Stimulated activated CD4-positive, alpha-beta T cell treated with anti-CD3 and anti-CD28 coated beads, TNF-alpha, amount 100 ng/mL, for 4 hours (primary cell): ENCODE results near the gene TBX19.
"Not testable (repeated sequence)": the region's sequence is repeated elsewhere in the genome, so short reads cannot be mapped to it uniquely, and the experiment has no call there.

Experiments used
- DNase-seq, 3 experiments: peaks; one replicate each; pipeline ENCODE4 v3.0.0-alpha.2; 2020; ENCODE audit warnings: low read depth in 3 of 3

TBX19 gene

DNA sequence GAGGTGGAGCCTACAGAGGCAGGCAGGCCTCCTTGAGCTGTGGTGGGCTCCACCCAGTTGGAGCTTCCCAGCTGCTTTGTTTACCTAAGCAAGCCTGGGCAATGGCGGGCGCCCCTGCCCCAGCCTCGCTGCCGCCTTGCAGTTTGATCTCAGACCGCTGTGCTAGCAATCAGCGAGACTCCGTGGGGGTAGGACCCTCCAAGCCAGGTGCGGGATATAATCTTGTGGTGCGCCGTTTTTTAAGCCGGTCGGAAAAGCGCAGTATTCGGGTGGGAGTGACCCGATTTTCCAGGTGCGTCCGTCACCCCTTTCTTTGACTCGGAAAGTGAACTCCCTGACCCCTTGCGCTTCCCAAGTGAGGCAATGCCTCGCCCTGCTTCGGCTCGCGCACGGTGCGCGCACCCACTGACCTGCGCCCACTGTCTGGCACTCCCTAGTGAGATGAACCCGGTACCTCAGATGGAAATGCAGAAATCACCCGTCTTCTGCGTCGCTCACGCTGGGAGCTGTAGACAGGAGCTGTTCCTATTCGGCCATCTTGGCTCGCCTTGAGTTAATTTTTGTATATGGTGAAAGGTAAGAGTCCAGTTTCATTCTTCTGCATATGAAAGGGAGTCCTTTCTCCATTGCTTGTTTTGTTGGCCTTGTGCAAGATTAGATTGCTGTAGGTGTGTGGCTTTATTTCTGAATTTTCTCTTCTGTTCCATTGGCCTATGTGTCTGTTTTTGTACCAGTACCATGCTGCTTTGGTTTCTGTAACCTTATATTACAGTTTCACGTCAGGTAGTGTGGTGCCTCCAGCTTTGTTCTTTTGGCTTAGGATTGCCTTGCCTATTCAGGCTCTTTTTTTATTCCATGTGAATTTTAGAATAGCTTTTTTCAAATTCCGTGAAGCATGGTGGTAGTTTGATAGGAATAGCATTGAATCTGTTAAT is 73.9 kb downstream of the TBX19 start:
- not testable (repeated sequence) for DNase-seq

DNA sequence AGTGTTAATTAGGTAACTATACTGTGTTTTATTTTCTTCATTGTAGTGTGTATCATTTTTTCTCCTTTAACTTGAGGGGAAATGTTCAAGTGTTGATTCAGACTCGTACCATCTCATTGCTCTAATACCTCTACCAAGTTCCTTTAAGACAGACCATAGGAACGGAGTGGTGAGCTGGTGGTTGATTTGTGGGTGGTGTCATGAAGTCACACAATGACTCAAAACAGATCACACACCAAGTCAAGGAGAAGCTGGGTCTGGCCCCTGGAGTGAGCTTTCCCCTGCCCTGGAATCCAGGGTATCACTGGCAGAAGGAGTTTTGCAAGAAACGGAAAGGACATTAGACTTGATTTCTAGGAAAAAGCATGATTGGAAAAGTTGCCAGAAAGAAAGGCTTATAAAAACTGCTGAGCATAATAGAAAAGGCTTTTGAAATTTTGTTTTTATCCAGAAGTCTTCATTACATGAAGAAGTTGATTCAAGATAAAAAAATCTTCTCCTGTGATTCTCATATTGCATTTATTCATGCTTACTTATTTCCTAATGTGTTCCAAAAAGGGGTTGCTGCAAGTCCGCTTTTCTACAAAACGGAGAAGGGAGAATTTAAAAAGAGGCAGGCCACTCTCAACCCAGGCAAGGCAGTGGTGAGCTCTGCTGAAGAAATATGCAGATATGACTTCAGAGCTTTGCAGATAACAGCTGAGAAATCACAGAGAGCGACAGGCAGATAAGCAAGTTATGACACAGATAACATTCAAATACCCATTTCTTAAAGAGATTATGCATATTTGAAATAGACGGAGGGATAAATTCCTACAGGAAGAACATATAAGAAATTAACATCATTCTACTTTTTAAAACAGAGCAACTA is 79.7 kb downstream of the TBX19 start:
- no peak for DNase-seq

- no peak for DNase-seq
These were observed 80.6 kb downstream of the TBX19 start for GRCh38 chr1:168361252-168361651.

- DNase-seq: no peak
These were observed 82.3 kb downstream of the TBX19 start for GRCh38 chr1:168362991-168363390.
